Lung (tissue), 12 donors: Measurements from ENCODE around the gene ASPHD1. TPM values are rescaled to one million over a fixed set of nuclear protein-coding genes. Genes with fewer than 3 reads are reported as not detected.
A peak's percentile ranks its signal among the peaks of the same experiment; 100 is the strongest.

Experiments used
- ATAC-seq: fragments of 200-7000 bp; cut with Tn5 transposase; one replicate; pipeline ENCODE4 v1.9.1; 2020; ENCODE audit warnings: moderate number of reproducible peaks; ENCODE audit not compliant: insufficient read depth, low FRiP score
- DNase-seq, 3 donors: peaks; one replicate each; pipeline ENCODE4 v3.0.0-alpha.2; 2013 to 2017
- H3K27ac ChIP-seq, 2 donors: one replicate each; pipeline ENCODE4 v1.5.1; 2013; ENCODE audit warnings: mild to moderate bottlenecking in 2 of 2, moderate library complexity in 2 of 2, control low read depth in 1 of 2, inconsistent platforms in 1 of 2, low read depth in 1 of 2, low read length in 1 of 2
- H3K27me3 ChIP-seq, 3 donors: one replicate each; pipeline ENCODE4 v1.5.1; 2013; ENCODE audit warnings: low read length in 2 of 3; ENCODE audit not compliant: control insufficient read depth in 3 of 3, insufficient read depth in 3 of 3
- H3K36me3 ChIP-seq, 4 donors: one replicate each; pipeline ENCODE4 v1.5.1; 2013; ENCODE audit warnings: low read length in 4 of 4, mild to moderate bottlenecking in 1 of 4, moderate library complexity in 1 of 4; ENCODE audit not compliant: control insufficient read depth in 4 of 4, insufficient read depth in 4 of 4
- H3K4me1 ChIP-seq, 5 donors: one replicate each; pipeline ENCODE4 v1.5.1; 2013; ENCODE audit warnings: low read length in 5 of 5, mild to moderate bottlenecking in 2 of 5, moderate library complexity in 1 of 5; ENCODE audit not compliant: control insufficient read depth in 5 of 5, insufficient read depth in 5 of 5
- H3K4me3 ChIP-seq: one replicate; pipeline ENCODE4 v1.5.1; 2013; ENCODE audit warnings: mild to moderate bottlenecking, control low read depth, moderate library complexity
- H3K9ac ChIP-seq, 2 donors: one replicate each; pipeline ENCODE4 v1.5.1; 2013; ENCODE audit warnings: low read length in 2 of 2, control low read depth in 1 of 2; ENCODE audit not compliant: insufficient read depth in 1 of 2
- H3K9me3 ChIP-seq, 4 donors: one replicate each; pipeline ENCODE4 v1.5.1; 2013; ENCODE audit warnings: low read length in 3 of 4, mild to moderate bottlenecking in 1 of 4, moderate library complexity in 1 of 4; ENCODE audit not compliant: control insufficient read depth in 4 of 4, insufficient read depth in 3 of 4
- WGBS, 2 donors: extraction: QIAGEN DNeasy Blood & Tissue Kit; methylation state at CpG; one replicate each; pipeline ENCODE4 v1.1.7; 2013; 5-methylcytosine and 5-hydroxymethylcytosine counted together
- polyA plus RNA-seq, 2 donors: library from polyadenylated mRNA; stranded (reverse); fragments of 200-250 nt; gene quantifications; one replicate each; pipeline ENCODE4 v1.2.1, GENCODE V29; 2013
- total RNA-seq, 2 donors: library from RNA; depleted of rRNA in 1 of 2; stranded (reverse); fragments of >200 nt in 1 of 2; gene quantifications; one replicate each; pipeline ENCODE4 v1.2.1, GENCODE V29; 2014 to 2021
- TF ChIP-seq, protein P1 (sequence below): IDR thresholded peaks from 2 replicates; pipeline ENCODE4 v1.5.1; 2012; ENCODE audit warnings: mild to moderate bottlenecking; ENCODE audit errors: control extremely low read depth, extremely low read depth
- donor health status: control.
- donor health status: control.
- donor health status: Bipolar disorder and iron deficiency.
- donor health status: healthy.
- donor health status: DM: yes; HTN: yes; CAD: no.

The ASPHD1 gene
- total and polyA plus RNA-seq, 4 donors, result 0.34 to 4.3 (median 3.7) TPM

DNA sequence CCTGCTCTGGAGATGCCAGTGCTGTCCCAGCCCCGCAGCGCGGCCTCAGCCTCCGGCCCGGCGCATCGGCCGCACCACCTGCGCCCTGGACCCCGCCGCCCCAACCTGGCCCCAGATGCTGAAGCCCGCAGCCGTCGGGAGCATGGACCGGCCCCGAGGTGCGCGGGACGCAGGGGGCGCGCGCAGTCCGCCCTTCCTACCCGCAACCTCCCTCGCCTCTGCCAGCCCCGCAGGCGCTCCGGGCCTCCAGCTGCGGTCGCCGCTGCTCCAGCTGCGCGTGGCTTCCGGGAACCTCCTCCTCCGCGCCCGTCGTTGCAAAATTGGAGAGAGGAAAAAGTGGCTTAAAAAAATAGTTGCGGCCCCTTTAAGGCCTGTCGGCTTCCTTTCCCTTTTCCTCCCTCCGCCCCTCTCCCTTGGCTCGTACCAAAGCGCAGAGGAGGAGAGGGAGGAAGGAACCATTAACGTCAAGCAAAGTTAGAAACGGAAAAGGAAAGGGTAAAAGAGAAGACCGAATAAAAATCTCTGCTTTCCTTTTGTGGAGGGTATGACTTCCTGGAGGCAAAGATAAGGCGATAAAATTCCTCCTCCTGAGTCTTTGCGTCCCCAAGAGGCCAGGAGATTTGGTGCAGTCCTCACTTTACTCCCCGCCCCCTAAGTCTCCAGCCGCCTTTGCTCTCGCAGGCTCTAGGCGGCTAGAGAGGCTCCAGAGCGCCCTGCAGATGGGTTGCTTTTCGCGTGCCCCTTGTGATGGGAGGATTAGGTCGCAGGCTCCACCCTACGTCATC is 37.2 kb upstream of the ASPHD1 start, which contains the start of gene CDIPT:
CDIPT (minus strand) TSS at position 343 of the 785 bp plus-strand sequence. CDS start 369 bp downstream, outside the sequence.
- peaks cover 0 to 20% (median 14%) of the 10 kb centered on the region in 4 donors for H3K36me3 ChIP-seq
- DNase-seq (peak; percentile 96 to 99 (median 98)), ATAC-seq (peak; percentile 91)
- H3K27ac ChIP-seq, result peak within 1 kb of the TSS; percentile 85 to 86
- TF ChIP-seq, protein P1, sequence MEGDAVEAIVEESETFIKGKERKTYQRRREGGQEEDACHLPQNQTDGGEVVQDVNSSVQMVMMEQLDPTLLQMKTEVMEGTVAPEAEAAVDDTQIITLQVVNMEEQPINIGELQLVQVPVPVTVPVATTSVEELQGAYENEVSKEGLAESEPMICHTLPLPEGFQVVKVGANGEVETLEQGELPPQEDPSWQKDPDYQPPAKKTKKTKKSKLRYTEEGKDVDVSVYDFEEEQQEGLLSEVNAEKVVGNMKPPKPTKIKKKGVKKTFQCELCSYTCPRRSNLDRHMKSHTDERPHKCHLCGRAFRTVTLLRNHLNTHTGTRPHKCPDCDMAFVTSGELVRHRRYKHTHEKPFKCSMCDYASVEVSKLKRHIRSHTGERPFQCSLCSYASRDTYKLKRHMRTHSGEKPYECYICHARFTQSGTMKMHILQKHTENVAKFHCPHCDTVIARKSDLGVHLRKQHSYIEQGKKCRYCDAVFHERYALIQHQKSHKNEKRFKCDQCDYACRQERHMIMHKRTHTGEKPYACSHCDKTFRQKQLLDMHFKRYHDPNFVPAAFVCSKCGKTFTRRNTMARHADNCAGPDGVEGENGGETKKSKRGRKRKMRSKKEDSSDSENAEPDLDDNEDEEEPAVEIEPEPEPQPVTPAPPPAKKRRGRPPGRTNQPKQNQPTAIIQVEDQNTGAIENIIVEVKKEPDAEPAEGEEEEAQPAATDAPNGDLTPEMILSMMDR, result peak; percentile 75
- H3K4me1 ChIP-seq, result peaks cover 0 to 10% (median 2%) of the 10 kb centered on the region in 5 donors
- 0% methylated on average over 49 to 57 of the region's 57 CpGs for WGBS, 2 donors
- no peaks in the 10 kb centered on the region for H3K9me3 ChIP-seq
- no peaks in the 10 kb centered on the region for H3K27me3 ChIP-seq
- H3K9ac ChIP-seq, result peak within 1 kb of the TSS; percentile 42 to 97
- H3K4me3 ChIP-seq, result peak within 1 kb of the TSS; percentile 84

DNA sequence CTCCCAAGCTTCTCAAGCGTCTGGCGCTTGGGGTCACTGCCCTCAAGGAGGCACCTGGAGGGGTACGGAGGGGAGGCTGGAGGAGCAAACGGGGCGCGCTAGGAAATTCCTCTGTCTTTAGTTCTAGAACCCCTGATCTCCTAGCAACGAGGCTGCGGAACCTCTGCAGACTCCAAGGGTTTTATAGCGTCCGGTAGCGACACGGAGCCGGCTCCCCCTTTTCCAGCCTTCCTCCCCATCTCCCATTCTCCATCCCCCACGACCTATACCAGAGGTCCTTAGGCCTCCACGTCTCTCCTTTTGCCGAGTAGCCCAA is 36.7 kb upstream of the ASPHD1 start:
- no peak overlapping the region for H3K27ac ChIP-seq
- ATAC-seq, result no peak
- no peaks in the 10 kb centered on the region for H3K27me3 ChIP-seq
- WGBS, 2 donors, result 37 to 38% methylated on average over 16 of the region's 16 CpGs
- H3K4me1 ChIP-seq, result peaks cover 0 to 10% (median 2%) of the 10 kb centered on the region in 5 donors
- H3K4me3 ChIP-seq, result no peak overlapping the region
- no peak overlapping the region for H3K9ac ChIP-seq
- no peak for DNase-seq
- TF ChIP-seq, protein P1, result no peak
- peaks cover 0 to 20% (median 14%) of the 10 kb centered on the region in 4 donors for H3K36me3 ChIP-seq
- no peaks in the 10 kb centered on the region for H3K9me3 ChIP-seq

DNA sequence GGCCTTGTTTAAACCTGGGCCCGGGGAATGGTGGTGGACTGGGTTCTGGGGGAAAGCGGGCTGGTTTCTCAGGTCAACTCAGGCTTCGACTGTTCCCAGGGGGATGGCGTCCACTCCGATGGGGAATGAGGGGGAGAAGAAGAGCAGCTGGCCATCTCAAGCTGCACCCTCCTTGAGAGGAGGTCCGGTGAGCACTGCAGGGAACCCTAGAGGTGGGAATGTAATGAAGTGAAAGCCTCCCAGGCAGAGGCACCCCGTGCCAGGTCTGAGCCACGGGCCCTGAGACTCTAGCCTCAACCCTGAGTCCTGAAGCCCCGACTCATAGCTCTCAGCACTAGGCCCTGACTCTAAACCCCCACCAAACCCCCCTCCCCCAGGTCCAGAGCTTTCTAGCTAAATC is 36.1 kb upstream of the ASPHD1 start:
- Histone ChIP-seq H3K27me3 (no peaks in the 10 kb centered on the region), H3K27ac (no peak overlapping the region), H3K36me3 (peaks cover 0 to 14% (median 11%) of the 10 kb centered on the region in 4 donors), H3K4me1 (peaks cover 0 to 10% (median 2%) of the 10 kb centered on the region in 5 donors), H3K9me3 (no peaks in the 10 kb centered on the region), H3K9ac (no peak overlapping the region), H3K4me3 (no peak overlapping the region)
- 82 to 85% methylated on average over 9 of the region's 9 CpGs for WGBS, 2 donors
- no peak for DNase-seq
- TF ChIP-seq, protein P1, result no peak
- no peak for ATAC-seq
